PC-9 (cell line): ENCODE data around the gene APH1A.

Experiments used
- EZH2 ChIP-seq: fragments of 200-600 bp; sonication (generic); IDR thresholded peaks from 2 replicates; pipeline ENCODE4 v1.8.0; 2017; ENCODE audit warnings: antibody characterized with exemption, low read depth
- TF ChIP-seq, protein P1 (sequence below): fragments of 200-600 bp; sonication (generic); conservative IDR thresholded peaks from 2 replicates; pipeline ENCODE4 v1.6.1; 2017; ENCODE audit warnings: mixed run types, antibody characterized with exemption, mild to moderate bottlenecking, moderate library complexity

DNA sequence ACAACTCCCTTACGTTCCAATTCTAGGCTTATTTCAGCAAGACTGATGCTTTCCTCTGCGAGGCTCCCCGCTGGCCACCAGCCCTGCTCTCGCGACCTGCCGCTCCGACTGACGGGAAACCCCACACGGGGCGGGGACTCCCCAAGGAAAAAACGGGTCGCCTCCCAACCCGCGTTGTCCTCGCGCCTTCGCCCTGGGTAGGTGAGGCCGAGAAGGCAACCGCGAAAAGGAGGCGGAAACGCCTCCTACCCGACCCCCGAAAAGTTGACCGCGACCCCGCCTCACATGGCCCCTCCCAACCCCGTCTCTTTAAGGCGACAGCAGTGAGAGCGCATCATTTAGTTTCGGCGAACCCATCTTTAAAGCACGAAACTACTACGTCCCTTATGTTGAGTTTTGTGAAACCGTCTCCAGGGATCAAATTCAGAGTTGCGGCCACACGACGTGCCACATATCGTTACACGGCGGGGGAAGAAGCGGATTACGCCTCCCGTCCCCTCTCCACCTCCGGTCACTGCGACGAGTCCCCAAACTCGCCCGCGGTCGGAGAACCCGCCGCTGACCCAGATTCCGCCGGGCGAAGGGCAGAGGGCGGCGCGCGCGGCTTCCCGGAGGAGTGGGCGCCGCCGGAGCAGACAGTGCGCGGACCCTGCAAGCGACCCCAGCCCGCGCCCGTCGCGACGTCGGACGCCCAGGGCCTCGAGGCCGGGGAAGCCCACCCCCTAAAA lies 34.1 kb downstream of the APH1A start:
- TF ChIP-seq, protein P1, sequence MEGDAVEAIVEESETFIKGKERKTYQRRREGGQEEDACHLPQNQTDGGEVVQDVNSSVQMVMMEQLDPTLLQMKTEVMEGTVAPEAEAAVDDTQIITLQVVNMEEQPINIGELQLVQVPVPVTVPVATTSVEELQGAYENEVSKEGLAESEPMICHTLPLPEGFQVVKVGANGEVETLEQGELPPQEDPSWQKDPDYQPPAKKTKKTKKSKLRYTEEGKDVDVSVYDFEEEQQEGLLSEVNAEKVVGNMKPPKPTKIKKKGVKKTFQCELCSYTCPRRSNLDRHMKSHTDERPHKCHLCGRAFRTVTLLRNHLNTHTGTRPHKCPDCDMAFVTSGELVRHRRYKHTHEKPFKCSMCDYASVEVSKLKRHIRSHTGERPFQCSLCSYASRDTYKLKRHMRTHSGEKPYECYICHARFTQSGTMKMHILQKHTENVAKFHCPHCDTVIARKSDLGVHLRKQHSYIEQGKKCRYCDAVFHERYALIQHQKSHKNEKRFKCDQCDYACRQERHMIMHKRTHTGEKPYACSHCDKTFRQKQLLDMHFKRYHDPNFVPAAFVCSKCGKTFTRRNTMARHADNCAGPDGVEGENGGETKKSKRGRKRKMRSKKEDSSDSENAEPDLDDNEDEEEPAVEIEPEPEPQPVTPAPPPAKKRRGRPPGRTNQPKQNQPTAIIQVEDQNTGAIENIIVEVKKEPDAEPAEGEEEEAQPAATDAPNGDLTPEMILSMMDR: no peak; the same call in 1 of the 2 replicates
- TF ChIP-seq EZH2: no peak
